ENCODE measurements around the gene TAS2R39.

Gene TAS2R39

DNA sequence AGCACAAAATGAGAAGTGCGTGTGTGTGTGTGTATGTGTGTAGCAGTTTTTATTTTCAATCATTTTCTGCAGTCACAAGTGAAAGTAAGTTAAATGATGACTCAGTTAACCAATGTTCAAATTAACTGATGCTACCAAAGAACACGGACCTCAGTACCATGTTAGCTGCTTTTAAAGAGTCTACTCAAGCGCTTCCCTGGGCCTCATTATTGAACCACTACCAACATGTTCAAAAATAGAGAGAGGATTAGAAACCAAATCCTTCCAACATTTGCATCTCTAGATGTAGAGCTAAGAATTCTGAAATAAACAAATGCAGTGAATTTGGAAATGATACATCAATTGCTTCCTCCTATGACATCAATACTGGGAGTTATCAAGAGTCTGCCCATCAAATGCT is at the start of gene TAS2R39:
TAS2R39 (plus strand) TSS at position 396 of the 400 bp plus-strand sequence; CDS start at position 396, 0 bp downstream.
- no peak for TF ChIP-seq TAF1 (IDR thresholded peaks at IDR 0.05; ENCODE audit: low read depth)
- no peak for TF ChIP-seq MAX (IDR thresholded peaks at IDR 0.05)
- no peak for TF ChIP-seq RAD21 (IDR thresholded peaks at IDR 0.05; ENCODE audit: low read depth)
- no peak for TF ChIP-seq EGR1 (IDR thresholded peaks at IDR 0.05)
- no peak for TF ChIP-seq CEBPB (IDR thresholded peaks at IDR 0.05)
- TF ChIP-seq TCF12 (IDR thresholded peaks at IDR 0.05; ENCODE audit: low read depth) = no peak
- no peak for TF ChIP-seq CREB1 (IDR thresholded peaks at IDR 0.05; ENCODE audit: low read depth)
- TF ChIP-seq EP300 (IDR thresholded peaks at IDR 0.05; ENCODE audit: borderline replicate concordance) = no peak
- TF ChIP-seq TEAD4 (IDR thresholded peaks at IDR 0.05) = no peak
- TF ChIP-seq, protein P1, sequence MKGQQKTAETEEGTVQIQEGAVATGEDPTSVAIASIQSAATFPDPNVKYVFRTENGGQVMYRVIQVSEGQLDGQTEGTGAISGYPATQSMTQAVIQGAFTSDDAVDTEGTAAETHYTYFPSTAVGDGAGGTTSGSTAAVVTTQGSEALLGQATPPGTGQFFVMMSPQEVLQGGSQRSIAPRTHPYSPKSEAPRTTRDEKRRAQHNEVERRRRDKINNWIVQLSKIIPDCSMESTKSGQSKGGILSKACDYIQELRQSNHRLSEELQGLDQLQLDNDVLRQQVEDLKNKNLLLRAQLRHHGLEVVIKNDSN (IDR thresholded peaks at IDR 0.05) = no peak
- TF ChIP-seq REST (IDR thresholded peaks at IDR 0.05; ENCODE audit: low read depth) = no peak
- no peak for TF ChIP-seq NFIC (IDR thresholded peaks at IDR 0.05)
- TF ChIP-seq FOXM1 (IDR thresholded peaks at IDR 0.05; ENCODE audit: borderline replicate concordance, low read depth) = no peak
- TF ChIP-seq YY1 (IDR thresholded peaks at IDR 0.05; ENCODE audit: low read depth) = no peak
- TF ChIP-seq ZBTB7A (IDR thresholded peaks at IDR 0.05; ENCODE audit: low read depth) = no peak

DNA sequence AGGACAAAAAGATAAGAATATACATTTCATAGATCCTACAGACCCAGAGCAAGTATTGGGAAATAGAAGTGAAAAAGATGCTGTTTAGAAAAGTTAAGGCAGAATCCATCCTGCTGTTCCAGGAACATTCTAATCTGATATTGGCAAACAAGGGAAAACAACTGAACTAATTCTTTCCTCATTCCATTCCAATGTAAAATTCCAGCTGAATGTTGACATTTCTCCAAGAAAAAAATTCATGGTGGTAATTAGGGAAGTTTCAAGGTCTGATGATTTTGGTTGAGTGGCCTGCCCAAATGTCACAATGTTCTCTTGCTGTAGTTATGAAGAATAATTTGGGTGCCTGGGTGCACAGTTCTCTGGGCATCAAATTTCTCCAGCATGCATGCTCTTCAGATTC is 36.1 kb upstream of the TAS2R39 start:
- TF ChIP-seq EGR1 (IDR thresholded peaks at IDR 0.05) (no peak), NFIC (IDR thresholded peaks at IDR 0.05) (no peak)

DNA sequence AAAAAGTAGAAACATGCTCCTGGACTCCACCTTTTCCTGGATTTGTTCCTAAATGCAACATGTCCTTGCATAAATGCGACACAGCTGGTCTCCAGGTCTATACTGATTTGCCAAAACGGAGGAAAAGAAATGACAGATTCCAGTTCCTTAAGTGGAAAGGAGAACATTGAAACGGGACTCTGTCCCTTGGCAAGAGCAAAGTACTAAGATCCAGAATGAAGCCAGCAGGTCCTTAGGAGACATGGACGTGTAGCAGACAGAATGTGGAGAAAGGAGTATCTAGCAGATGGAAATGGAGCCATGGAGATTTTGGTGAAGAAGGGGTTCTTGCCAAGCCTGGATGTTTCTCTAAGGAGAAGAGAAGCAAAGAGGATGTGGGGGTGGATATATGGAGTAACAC is 35.2 kb upstream of the TAS2R39 start:
- TF ChIP-seq CREB1 (IDR thresholded peaks at IDR 0.05; ENCODE audit: low read depth) = no peak
- no peak for TF ChIP-seq REST (IDR thresholded peaks at IDR 0.05; ENCODE audit: low read depth)
- no peak for TF ChIP-seq TEAD4 (IDR thresholded peaks at IDR 0.05)
- TF ChIP-seq RAD21 (IDR thresholded peaks at IDR 0.05; ENCODE audit: low read depth) = no peak
- TF ChIP-seq, protein P1 (IDR thresholded peaks at IDR 0.05) = no peak
- TF ChIP-seq FOXM1 (IDR thresholded peaks at IDR 0.05; ENCODE audit: borderline replicate concordance, low read depth) = no peak
- no peak for TF ChIP-seq EP300 (IDR thresholded peaks at IDR 0.05; ENCODE audit: borderline replicate concordance)
- TF ChIP-seq MAX (IDR thresholded peaks at IDR 0.05) = no peak
- no peak for TF ChIP-seq EGR1 (IDR thresholded peaks at IDR 0.05)
- TF ChIP-seq ZBTB7A (IDR thresholded peaks at IDR 0.05; ENCODE audit: low read depth) = no peak
- TF ChIP-seq TCF12 (IDR thresholded peaks at IDR 0.05; ENCODE audit: low read depth) = no peak

DNA sequence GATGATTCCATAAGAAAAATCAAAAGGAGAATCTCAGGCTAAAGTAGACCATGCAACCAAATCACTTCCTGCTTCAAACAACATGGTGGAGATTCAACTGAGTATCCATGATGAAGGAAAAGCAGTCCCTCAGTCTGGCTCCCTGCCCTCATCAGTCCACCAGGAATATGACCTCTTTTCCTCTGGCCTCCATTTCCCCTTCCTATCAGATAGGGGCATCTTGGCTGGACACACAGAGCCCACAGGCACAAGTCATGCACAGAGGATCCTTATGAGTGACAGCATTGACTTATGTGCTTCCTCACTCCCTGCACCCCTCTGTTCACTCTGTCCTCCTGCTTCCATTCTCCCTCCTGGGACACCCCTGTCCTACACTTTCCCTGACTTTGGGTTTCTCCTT is 34.6 kb upstream of the TAS2R39 start:
- no peak for TF ChIP-seq CREB1 (IDR thresholded peaks at IDR 0.05; ENCODE audit: low read depth)
- TF ChIP-seq REST (IDR thresholded peaks at IDR 0.05; ENCODE audit: low read depth) = no peak
- no peak for TF ChIP-seq TCF12 (IDR thresholded peaks at IDR 0.05; ENCODE audit: low read depth)
- TF ChIP-seq EP300 (IDR thresholded peaks at IDR 0.05; ENCODE audit: borderline replicate concordance) = no peak
- no peak for TF ChIP-seq EGR1 (IDR thresholded peaks at IDR 0.05)
- TF ChIP-seq, protein P1 (IDR thresholded peaks at IDR 0.05) = no peak
- TF ChIP-seq FOXM1 (IDR thresholded peaks at IDR 0.05; ENCODE audit: borderline replicate concordance, low read depth) = no peak
- TF ChIP-seq YY1 (IDR thresholded peaks at IDR 0.05; ENCODE audit: low read depth) = no peak
- no peak for TF ChIP-seq ZBTB7A (IDR thresholded peaks at IDR 0.05; ENCODE audit: low read depth)
- no peak for TF ChIP-seq NFIC (IDR thresholded peaks at IDR 0.05)
- no peak for TF ChIP-seq RAD21 (IDR thresholded peaks at IDR 0.05; ENCODE audit: low read depth)
- no peak for TF ChIP-seq TEAD4 (IDR thresholded peaks at IDR 0.05)
- no peak for TF ChIP-seq MAX (IDR thresholded peaks at IDR 0.05)
- no peak for TF ChIP-seq CEBPB (IDR thresholded peaks at IDR 0.05)
- no peak for TF ChIP-seq TAF1 (IDR thresholded peaks at IDR 0.05; ENCODE audit: low read depth)

All from Ishikawa (cell line).